Measurements from ENCODE around the gene USP20.

DNA sequence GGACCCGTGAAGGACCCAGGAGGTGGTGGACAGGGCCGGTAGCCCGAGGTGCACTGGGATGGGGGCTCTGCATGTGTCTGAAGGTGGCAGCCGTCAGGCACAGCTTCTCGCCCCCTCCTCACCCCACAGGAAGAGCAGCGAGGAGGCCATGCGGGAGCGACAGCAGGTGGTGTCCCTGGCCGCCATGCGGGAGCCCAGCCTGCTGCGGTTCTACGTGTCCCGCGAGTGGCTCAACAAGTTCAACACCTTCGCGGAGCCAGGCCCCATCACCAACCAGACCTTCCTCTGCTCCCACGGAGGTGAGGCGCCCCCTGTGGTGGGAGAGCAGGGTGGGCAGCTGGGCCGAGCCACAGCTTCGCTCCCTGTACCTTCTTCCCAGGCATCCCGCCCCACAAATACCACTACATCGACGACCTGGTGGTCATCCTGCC lies 39.9 kb downstream of the USP20 start:
- no peak for TF ChIP-seq FOXK2 (IDR thresholded peaks at IDR 0.05)
- TF ChIP-seq, protein P1, sequence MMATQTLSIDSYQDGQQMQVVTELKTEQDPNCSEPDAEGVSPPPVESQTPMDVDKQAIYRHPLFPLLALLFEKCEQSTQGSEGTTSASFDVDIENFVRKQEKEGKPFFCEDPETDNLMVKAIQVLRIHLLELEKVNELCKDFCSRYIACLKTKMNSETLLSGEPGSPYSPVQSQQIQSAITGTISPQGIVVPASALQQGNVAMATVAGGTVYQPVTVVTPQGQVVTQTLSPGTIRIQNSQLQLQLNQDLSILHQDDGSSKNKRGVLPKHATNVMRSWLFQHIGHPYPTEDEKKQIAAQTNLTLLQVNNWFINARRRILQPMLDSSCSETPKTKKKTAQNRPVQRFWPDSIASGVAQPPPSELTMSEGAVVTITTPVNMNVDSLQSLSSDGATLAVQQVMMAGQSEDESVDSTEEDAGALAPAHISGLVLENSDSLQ (IDR thresholded peaks at IDR 0.05), result no peak
